Activated CD4-positive, alpha-beta T cell treated with anti-CD3 and anti-CD28 coated beads, Interleukin-2, amount 50 U/mL, for 16 hours (primary cell): ENCODE results near the gene ATP6AP2.
"Not testable (repeated sequence)": the region's sequence is repeated elsewhere in the genome, so short reads cannot be mapped to it uniquely, and the experiment has no call there.

Experiments used
- DNase-seq: peaks from one replicate; pipeline ENCODE4 v3.0.0-alpha.2; 2020

The ATP6AP2 gene

GRCh38 chrX:40580537-40581335 is at the start of gene ATP6AP2:
ATP6AP2 (plus strand) TSS chrX:40580970; CDS start chrX:40581066, 96 bp downstream.
- DNase-seq = peak; percentile 94

- no peak for DNase-seq
Measured at GRCh38 chrX:40531056-40531826, 49.5 kb upstream of the ATP6AP2 start.

GRCh38 chrX:40537310-40537709 is 43.5 kb upstream of the ATP6AP2 start:
- no peak for DNase-seq

DNA sequence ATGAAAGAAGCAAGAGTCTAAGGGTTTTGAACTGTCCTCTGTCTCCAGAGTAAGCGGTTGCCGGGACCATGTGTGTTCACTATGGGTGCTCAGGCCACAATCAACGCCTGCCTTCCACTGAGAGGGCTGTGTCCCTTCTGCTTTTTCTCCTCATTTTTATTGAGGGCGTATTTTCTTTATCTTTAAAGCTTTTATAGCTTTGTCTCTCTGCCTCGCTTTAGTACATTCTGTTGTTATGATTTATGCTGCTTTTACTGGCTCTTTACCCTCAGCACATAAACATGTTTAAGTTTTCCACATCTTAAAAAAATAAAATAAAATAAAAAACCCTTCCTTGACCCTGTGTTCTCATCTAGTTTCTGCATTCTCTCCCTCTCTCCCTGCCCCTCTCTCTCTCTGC is 42.4 kb upstream of the ATP6AP2 start:
- no peak for DNase-seq

DNA sequence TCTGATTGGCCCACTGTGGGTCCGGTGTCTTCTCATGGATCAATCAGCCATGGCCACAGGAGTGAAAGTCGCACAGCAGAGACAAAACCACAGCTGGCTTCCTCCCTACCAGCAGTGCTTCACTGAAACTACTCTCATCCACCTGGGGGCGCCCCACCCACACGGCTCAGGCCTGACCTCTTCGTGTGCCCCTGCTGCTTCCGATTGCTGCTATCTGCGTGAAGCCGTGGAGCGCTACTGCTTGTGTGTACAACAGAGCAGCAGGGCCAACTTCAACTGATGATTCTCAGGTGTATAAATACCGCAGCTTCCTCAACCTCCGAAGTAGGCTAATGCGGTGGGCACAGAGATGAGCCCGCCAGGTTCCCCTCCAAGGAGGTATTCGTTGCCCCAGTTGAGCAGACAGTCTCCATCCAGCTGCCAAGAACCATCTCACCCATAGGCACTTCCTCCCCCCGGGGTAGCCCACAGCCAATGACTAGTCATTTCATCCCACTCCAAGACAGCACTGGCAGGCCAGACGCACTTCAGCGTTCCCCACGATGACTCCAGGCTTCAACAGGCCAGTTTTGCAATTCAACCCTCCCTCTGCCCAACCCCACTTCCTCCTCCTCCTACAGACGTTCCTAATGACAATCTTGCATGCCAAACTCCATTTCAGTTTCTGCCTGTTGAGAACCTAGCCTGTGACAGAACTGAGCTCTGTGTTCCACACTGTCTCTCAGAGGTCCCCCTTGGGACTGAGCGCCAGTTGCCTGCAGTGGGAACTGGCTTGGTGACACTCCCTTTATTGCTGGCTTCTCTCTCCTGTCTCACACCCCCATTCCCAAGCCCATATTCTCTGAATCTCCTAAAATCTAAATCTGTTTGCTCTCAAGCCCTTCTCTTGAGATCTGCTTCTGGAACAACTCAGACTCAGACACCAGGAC is 41.3 kb upstream of the ATP6AP2 start:
- peak; percentile 72 for DNase-seq

GRCh38 chrX:40542208-40542607 is 38.6 kb upstream of the ATP6AP2 start:
- no peak for DNase-seq

DNA sequence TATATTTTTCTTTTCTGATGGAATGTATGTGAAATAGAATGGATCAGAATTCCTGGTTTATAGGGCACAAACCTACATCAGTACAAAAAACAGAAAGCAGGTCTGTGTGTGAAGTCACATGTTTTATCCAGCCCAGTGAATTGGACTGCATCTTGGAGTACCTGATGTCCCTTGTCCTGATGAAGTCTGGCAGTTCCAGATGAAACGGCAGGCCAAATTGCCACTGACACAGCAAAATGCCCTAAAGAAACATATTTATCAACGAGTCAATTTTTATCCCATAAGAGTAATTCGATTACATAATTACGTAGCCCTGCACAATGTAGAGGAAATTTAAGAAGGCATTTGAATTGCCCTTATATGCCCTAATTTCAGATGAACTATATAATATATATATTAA is 37.8 kb upstream of the ATP6AP2 start:
- DNase-seq = no peak

DNA sequence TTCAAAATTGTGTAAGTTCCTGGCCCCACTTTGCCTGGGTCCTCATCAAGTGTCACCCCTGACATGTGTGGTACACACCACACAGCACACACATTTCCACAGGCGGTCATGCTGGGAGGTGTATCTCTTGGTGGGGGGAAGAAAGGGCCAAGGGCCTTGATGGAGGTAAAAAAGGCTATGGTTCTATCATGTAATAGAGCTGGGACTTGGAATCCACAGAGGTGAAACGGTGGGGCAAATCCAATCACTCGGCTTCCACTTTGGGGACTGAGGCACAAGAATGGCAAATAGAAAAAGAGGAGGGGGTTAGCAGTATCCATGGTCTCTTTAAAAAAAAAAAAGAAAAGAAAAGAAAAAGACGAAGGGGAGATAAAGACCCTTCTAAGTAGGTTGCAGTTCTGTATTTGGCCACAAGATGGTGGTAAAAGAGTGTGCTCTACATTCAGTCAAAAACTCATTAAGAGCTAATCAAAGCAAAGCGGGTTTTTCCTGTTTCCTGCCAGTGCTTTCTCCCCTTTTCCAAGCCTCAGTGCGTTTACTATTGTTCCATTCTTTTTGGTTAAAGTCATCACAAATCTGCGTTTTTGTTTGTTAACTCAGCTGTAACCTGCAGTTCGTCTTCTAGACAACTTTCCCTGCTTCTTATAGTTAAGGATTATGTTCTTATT is 37.0 kb upstream of the ATP6AP2 start:
- DNase-seq = peak; percentile 40

GRCh38 chrX:40544343-40545266 is 36.2 kb upstream of the ATP6AP2 start:
- DNase-seq = no peak

DNA sequence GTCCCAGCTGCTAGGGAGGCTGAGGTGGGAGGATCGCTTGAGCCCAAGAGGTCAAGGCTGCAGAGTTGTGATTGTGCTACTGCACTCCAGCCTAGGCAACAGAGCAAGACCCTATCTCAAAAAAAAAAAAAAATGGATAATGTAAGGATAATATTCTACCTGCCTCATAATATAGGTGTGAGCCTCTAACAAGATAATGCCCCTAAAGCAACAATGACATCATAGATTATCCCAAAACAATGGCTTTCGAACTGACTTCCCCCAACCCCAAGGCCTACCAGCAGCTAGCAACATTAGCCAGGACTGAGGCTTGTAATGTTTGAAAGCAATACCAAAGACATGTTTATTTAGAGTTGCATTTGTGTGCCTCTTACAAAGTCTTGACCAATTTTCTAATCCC is 33.9 kb upstream of the ATP6AP2 start:
- DNase-seq = no peak

GRCh38 chrX:40550066-40550465 is 30.7 kb upstream of the ATP6AP2 start:
- DNase-seq = no peak

- DNase-seq = no peak
Measured at GRCh38 chrX:40552768-40553167, 28.0 kb upstream of the ATP6AP2 start.

GRCh38 chrX:40558590-40558989 is 22.2 kb upstream of the ATP6AP2 start:
- DNase-seq = no peak

GRCh38 chrX:40563784-40564183 is 17.0 kb upstream of the ATP6AP2 start:
- DNase-seq = no peak

- no peak for DNase-seq
Measured at GRCh38 chrX:40564447-40564846, 16.3 kb upstream of the ATP6AP2 start.

DNA sequence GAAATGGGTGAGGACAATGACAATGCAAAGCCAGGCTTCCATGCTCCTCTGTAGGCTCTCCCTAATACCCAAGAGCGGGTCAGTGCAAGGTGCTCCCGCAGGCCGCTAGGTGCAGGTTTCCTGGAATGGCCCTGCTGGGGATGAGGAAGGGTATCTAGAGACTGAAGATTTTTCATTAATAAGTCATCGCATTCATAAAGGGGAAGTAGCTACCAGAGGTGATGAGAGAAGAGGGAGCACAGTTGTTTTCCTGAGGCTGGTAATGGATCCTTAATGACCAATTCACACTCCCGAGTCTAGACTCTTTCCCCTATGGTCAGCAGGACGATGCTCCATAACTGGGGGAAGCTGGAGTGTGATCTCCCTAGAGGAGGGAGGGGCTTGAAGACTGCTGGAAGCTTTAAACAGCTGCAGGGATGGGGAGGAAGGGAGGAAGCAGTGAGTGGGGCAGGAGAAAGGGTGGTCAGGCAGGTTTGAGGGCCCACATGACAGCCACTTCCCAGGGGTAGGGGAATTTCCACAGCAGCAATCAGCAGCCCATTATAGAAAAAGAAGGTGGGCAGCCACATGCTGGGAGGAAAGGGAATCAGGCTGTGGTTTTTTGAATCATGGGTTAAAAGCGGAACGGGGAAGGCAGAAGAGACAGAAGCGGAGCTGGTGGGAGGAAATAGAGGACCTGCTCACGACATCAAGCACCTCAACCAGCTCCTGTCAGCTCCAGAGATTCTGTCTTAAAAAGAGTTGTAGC is 10.2 kb upstream of the ATP6AP2 start:
- no peak for DNase-seq

DNA sequence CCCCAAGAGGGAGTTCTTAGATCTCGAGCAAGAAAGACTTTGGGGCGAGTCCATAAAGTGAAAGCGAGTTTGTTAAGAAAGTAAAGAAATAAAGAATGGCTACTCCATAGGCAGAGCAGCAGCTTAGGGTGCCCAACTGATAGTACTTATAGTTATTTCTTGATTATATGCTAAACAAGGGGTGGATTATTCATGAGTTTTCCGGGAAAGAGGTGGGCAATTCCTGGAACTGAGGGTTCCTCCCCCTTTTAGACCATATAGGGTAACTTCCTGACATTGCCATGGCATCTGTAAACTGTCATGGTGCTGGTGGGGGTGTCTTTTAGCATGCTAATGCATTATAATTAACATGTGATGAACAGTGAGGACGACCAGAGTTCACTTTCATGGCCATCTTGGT is 9.6 kb upstream of the ATP6AP2 start:
- DNase-seq = peak; percentile 29

DNA sequence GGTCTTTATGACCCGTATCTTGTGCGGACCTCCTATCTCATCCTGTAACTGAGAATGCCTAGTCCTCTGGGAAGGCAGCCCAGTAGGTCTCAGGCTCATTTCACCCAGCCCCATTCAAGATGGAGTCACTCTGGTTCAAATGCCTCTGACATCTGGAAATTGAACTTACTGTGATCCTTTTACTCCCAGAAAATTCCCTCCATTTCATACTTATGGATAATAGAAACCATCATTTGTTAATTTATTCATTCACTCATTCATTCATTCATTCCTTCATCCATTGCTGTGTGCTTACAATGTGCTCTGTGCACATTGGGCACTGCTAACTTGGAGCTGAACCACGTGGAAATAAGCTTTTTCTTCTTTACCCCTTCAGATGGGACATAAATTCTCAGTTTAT is 9.2 kb upstream of the ATP6AP2 start:
- no peak for DNase-seq

GRCh38 chrX:40573763-40574162 is 7.0 kb upstream of the ATP6AP2 start:
- DNase-seq = peak; percentile 42

GRCh38 chrX:40575411-40575810 is 5.4 kb upstream of the ATP6AP2 start:
- DNase-seq = not testable (repeated sequence)

DNA sequence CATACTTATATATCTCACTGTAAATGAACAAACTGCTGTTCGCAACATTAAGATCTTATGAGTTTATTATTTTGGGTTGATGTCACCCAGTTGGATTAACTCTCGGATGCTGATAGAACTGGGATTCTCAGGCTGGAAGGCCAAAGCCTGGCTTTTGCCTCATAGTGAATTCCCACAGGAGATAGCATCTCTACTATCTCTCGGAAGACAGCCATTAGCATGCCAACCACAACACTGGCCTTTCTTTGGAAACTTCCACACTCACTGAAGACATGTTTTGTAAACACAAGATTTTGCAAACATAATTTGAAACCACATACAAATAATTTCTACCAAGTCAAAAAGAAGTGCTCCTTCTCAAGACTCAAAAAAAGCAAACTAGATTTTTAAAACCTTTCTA is 4.5 kb upstream of the ATP6AP2 start:
- no peak for DNase-seq
